ENCODE measurements around the gene LDLRAP1. TPM values are rescaled to one million over a fixed set of nuclear protein-coding genes. Genes with fewer than 3 reads are reported as not detected.
A peak's percentile ranks its signal among the peaks of the same experiment; 100 is the strongest.
"Not testable (repeated sequence)": the region's sequence is repeated elsewhere in the genome, so short reads cannot be mapped to it uniquely, and the experiment has no call there.

The LDLRAP1 gene
- total and polyA plus RNA-seq, 2 experiments from 2014 or later = 9.6 to 22.7 TPM

DNA sequence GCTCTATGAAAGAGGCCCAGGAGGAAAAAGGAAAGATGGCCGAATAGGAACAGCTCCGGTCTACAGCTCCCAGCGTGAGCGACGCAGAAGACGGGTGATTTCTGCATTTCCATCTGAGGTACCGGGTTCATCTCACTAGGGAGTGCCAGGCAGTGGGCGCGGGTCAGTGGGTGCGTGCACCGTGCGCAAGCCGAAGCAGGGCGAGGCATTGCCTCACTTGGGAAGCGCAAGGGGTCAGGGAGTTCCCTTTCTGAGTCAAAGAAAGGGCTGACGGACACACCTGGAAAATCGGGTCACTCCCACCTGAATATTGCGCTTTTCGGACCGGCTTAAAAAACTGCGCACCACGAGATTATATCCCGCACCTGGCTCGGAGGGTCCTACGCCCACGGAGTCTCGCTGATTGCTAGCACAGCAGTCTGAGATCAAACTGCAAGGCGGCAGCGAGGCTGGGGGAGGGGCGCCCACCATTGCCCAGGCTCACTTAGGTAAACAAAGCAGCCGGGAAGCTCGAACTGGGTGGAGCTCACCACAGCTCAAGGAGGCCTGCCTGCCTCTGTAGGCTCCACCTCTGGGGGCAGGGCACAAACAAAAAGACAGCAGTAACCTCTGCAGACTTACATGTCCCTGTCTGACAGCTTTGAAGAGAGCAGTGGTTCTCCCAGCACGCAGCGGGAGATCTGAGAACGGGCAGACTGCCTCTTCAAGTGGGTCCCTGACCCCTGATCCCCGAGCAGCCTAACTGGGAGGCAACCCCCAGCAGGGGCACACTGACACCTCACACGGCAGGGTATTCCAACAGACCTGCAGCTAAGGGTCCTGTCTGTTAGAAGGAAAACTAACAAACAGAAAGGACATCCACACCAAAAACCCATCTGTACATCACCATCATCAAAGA lies 36.6 kb upstream of the LDLRAP1 start:
- Mint-ChIP-seq H3K27me3 (ENCODE audit: insufficient read depth, low read depth, poor library complexity) (peaks cover 22% of the 10 kb centered on the region), H3K27ac (peak overlapping the region; percentile 96), H3K4me1 (peaks cover 42% of the 10 kb centered on the region), H3K4me3 (peak overlapping the region; percentile 76)
- not testable (repeated sequence) for DNase-seq (ENCODE audit: low spot score); H3K79me2 ChIP-seq (replicated peaks; ENCODE audit: insufficient read depth); H3K9me2 ChIP-seq (ENCODE audit: insufficient read depth); H4K20me1 ChIP-seq (replicated peaks; ENCODE audit: insufficient read depth); H3K36me3 Mint-ChIP-seq (ENCODE audit: low read depth); H3K36me3 ChIP-seq (ENCODE audit: insufficient read depth); ATAC-seq; H3K9me3 Mint-ChIP-seq; H3K27me3 ChIP-seq (ENCODE audit: insufficient read depth); H3K27ac ChIP-seq (ENCODE audit: low read depth); H3F3A ChIP-seq (replicated peaks; ENCODE audit: low read depth)
- H3K4me3 ChIP-seq = peak overlapping the region; percentile 56
- H2AFZ ChIP-seq = peak overlapping the region; percentile 74; the same call in 1 of the 2 replicates
- H3K4me2 ChIP-seq = peak overlapping the region; percentile 79
- H3K4me1 ChIP-seq (ENCODE audit: insufficient read depth) = peaks cover 34% of the 10 kb centered on the region

GRCh38 chr1:25513666-25514065 lies 29.7 kb upstream of the LDLRAP1 start:
- H3K79me2 ChIP-seq (replicated peaks; ENCODE audit: insufficient read depth) = no peaks in the 10 kb centered on the region
- H2AFZ ChIP-seq = no peak overlapping the region
- H3K27ac ChIP-seq (ENCODE audit: low read depth) = no peak overlapping the region
- H3K4me3 ChIP-seq = no peak overlapping the region
- H3F3A ChIP-seq (replicated peaks; ENCODE audit: low read depth) = no peaks in the 10 kb centered on the region
- no peaks in the 10 kb centered on the region for H3K27me3 ChIP-seq (ENCODE audit: insufficient read depth)
- no peaks in the 10 kb centered on the region for H3K36me3 ChIP-seq (ENCODE audit: insufficient read depth)
- Mint-ChIP-seq H3K4me3 (no peak overlapping the region), H3K36me3 (ENCODE audit: low read depth) (no peaks in the 10 kb centered on the region; the same call in 2 of the 3 replicates), H3K27ac (no peak overlapping the region), H3K9me3 (peaks cover 9% of the 10 kb centered on the region; the same call in 2 of the 3 replicates), H3K27me3 (ENCODE audit: insufficient read depth, low read depth, poor library complexity) (peaks cover 3% of the 10 kb centered on the region), H3K4me1 (peaks cover 7% of the 10 kb centered on the region)
- no peaks in the 10 kb centered on the region for H4K20me1 ChIP-seq (replicated peaks; ENCODE audit: insufficient read depth)
- H3K9me2 ChIP-seq (ENCODE audit: insufficient read depth) = no peaks in the 10 kb centered on the region
- no peak for DNase-seq (ENCODE audit: low spot score)
- ATAC-seq = no peak
- H3K4me1 ChIP-seq (ENCODE audit: insufficient read depth) = peaks cover 8% of the 10 kb centered on the region; the same call in 1 of the 2 replicates
- TF ChIP-seq EZH2 (IDR thresholded peaks at IDR 0.05; ENCODE audit: low read depth, unreplicated experiment) (no peak), NANOG (IDR thresholded peaks at IDR 0.05; ENCODE audit: borderline replicate concordance) (no peak), CREB1 (CRISPR knock-in tag; IDR thresholded peaks at IDR 0.05; ENCODE audit: low read depth) (no peak)
- H3K4me2 ChIP-seq = no peak overlapping the region

GRCh38 chr1:25515033-25515432 lies 28.4 kb upstream of the LDLRAP1 start:
- Histone ChIP-seq H3K36me3 (ENCODE audit: insufficient read depth) (no peaks in the 10 kb centered on the region), H2AFZ (no peak overlapping the region), H3F3A (replicated peaks; ENCODE audit: low read depth) (no peaks in the 10 kb centered on the region), H3K4me2 (no peak overlapping the region), H3K79me2 (replicated peaks; ENCODE audit: insufficient read depth) (no peaks in the 10 kb centered on the region), H4K20me1 (replicated peaks; ENCODE audit: insufficient read depth) (no peaks in the 10 kb centered on the region), H3K9me2 (ENCODE audit: insufficient read depth) (no peaks in the 10 kb centered on the region), H3K27ac (ENCODE audit: low read depth) (no peak overlapping the region), H3K4me1 (ENCODE audit: insufficient read depth) (peaks cover 16% of the 10 kb centered on the region), H3K27me3 (ENCODE audit: insufficient read depth) (no peaks in the 10 kb centered on the region), H3K4me3 (no peak overlapping the region)
- ATAC-seq = no peak
- peaks cover 9% of the 10 kb centered on the region; the same call in 2 of the 3 replicates for H3K9me3 Mint-ChIP-seq
- no peak overlapping the region for H3K4me3 Mint-ChIP-seq
- TF ChIP-seq EZH2 (IDR thresholded peaks at IDR 0.05; ENCODE audit: low read depth, unreplicated experiment) = no peak
- TF ChIP-seq STAT1 (IDR thresholded peaks at IDR 0.05; ENCODE audit: unreplicated experiment) = no peak
- TF ChIP-seq ZNF114 (CRISPR knock-in tag; IDR thresholded peaks at IDR 0.05) = no peak
- no peak for TF ChIP-seq JUNB (IDR thresholded peaks at IDR 0.05; ENCODE audit: unreplicated experiment)
- TF ChIP-seq ETS1 (IDR thresholded peaks at IDR 0.05) = no peak
- TF ChIP-seq EZH2phosphoT487 (IDR thresholded peaks at IDR 0.05; ENCODE audit: unreplicated experiment) = no peak
- DNase-seq (ENCODE audit: low spot score) = no peak
- peaks cover 7% of the 10 kb centered on the region for H3K27me3 Mint-ChIP-seq (ENCODE audit: insufficient read depth, low read depth, poor library complexity)
- H3K4me1 Mint-ChIP-seq = peaks cover 11% of the 10 kb centered on the region
- no peak overlapping the region for H3K27ac Mint-ChIP-seq
- H3K36me3 Mint-ChIP-seq (ENCODE audit: low read depth) = no peaks in the 10 kb centered on the region; the same call in 2 of the 3 replicates

Measured in GM23338 (cell line).